LNCaP clone FGC (cell line): Measurements from ENCODE around the gene ACOT2.
"Not testable (repeated sequence)": the region's sequence is repeated elsewhere in the genome, so short reads cannot be mapped to it uniquely, and the experiment has no call there.

Experiments
- DNase-seq: peaks from one replicate; pipeline ENCODE4 v3.0.0-alpha.2; 2011; ENCODE audit warnings: low read depth
- H3K4me3 ChIP-seq: 2 replicates; pipeline ENCODE4 v1.5.1; 2011; ENCODE audit warnings: mild to moderate bottlenecking, low read depth, low read length, control low read depth
- CTCF ChIP-seq: IDR thresholded peaks from 2 replicates; pipeline ENCODE4 v1.5.1; 2012; ENCODE audit warnings: mild to moderate bottlenecking; ENCODE audit not compliant: control insufficient read depth, insufficient read depth; ENCODE audit errors: extremely low read depth

The ACOT2 gene

GRCh38 chr14:73539017-73539416 lies 30.0 kb upstream of the ACOT2 start:
- H3K4me3 ChIP-seq, DNase-seq: not testable (repeated sequence)
- TF ChIP-seq CTCF = peak; percentile 48

GRCh38 chr14:73542961-73543360 lies 26.1 kb upstream of the ACOT2 start:
- not testable (repeated sequence) for H3K4me3 ChIP-seq, DNase-seq

- DNase-seq, H3K4me3 ChIP-seq: not testable (repeated sequence)
Observed at GRCh38 chr14:73545353-73545752, 23.7 kb upstream of the ACOT2 start.

GRCh38 chr14:73549097-73549496 lies 19.9 kb upstream of the ACOT2 start:
- H3K4me3 ChIP-seq, DNase-seq: not testable (repeated sequence)

GRCh38 chr14:73549889-73550524 lies 19.0 kb upstream of the ACOT2 start:
- H3K4me3 ChIP-seq, DNase-seq: not testable (repeated sequence)

- no peak overlapping the region for H3K4me3 ChIP-seq
- no peak for DNase-seq
- no peak for TF ChIP-seq CTCF
Observed at GRCh38 chr14:73553845-73554244, 15.2 kb upstream of the ACOT2 start.

- DNase-seq, H3K4me3 ChIP-seq: not testable (repeated sequence)
Observed at GRCh38 chr14:73557201-73557600, 11.8 kb upstream of the ACOT2 start.

- H3K4me3 ChIP-seq, DNase-seq: not testable (repeated sequence)
Observed at GRCh38 chr14:73558238-73558637, 10.8 kb upstream of the ACOT2 start.

GRCh38 chr14:73562256-73562655 lies 6.8 kb upstream of the ACOT2 start:
- DNase-seq, H3K4me3 ChIP-seq: not testable (repeated sequence)

- not testable (repeated sequence) for DNase-seq, H3K4me3 ChIP-seq
Observed at GRCh38 chr14:73562696-73563095, 6.3 kb upstream of the ACOT2 start.

GRCh38 chr14:73566431-73566830 lies 2.6 kb upstream of the ACOT2 start:
- DNase-seq, H3K4me3 ChIP-seq: not testable (repeated sequence)

GRCh38 chr14:73566935-73567334 lies 2.1 kb upstream of the ACOT2 start:
- DNase-seq, H3K4me3 ChIP-seq: not testable (repeated sequence)

GRCh38 chr14:73567358-73567757 lies 1.7 kb upstream of the ACOT2 start:
- no peak overlapping the region for H3K4me3 ChIP-seq
- no peak for DNase-seq
- no peak for TF ChIP-seq CTCF
